Osteocyte (in vitro differentiated cells): ENCODE measurements around the gene RRP1. TPM values are rescaled to one million over a fixed set of nuclear protein-coding genes. Genes with fewer than 3 reads are reported as not detected.

ENCODE experiments used
- DNase-seq: peaks from one replicate; pipeline ENCODE4 v3.0.0; 2021; ENCODE audit warnings: mixed read lengths; ENCODE audit not compliant: unreplicated experiment; ENCODE audit errors: extremely low spot score
- H3K27ac Mint-ChIP-seq: one replicate; pipeline ENCODE4 v1.8.0; 2021; ENCODE audit warnings: mild to moderate bottlenecking, mixed read lengths; ENCODE audit not compliant: unreplicated experiment
- H3K27me3 Mint-ChIP-seq: one replicate; pipeline ENCODE4 v1.8.0; 2021; ENCODE audit warnings: mixed read lengths; ENCODE audit not compliant: unreplicated experiment
- H3K36me3 Mint-ChIP-seq: one replicate; pipeline ENCODE4 v1.8.0; 2021; ENCODE audit warnings: mixed read lengths; ENCODE audit not compliant: unreplicated experiment
- H3K4me1 Mint-ChIP-seq: one replicate; pipeline ENCODE4 v1.8.0; 2021; ENCODE audit warnings: mixed read lengths; ENCODE audit not compliant: unreplicated experiment
- H3K4me3 Mint-ChIP-seq: one replicate; pipeline ENCODE4 v1.8.0; 2021; ENCODE audit warnings: mild to moderate bottlenecking, moderate library complexity, mixed read lengths; ENCODE audit not compliant: unreplicated experiment
- H3K9me3 Mint-ChIP-seq: one replicate; pipeline ENCODE4 v1.8.0; 2021; ENCODE audit warnings: mixed read lengths; ENCODE audit not compliant: unreplicated experiment
- CTCF ChIP-seq: fragments of 200-600 bp; sonication (generic); IDR thresholded peaks from 2 replicates; pipeline ENCODE4 v1.5.0; 2021; ENCODE audit warnings: antibody characterized with exemption, mild to moderate bottlenecking, moderate library complexity
- total RNA-seq: library from RNA; stranded (reverse); gene quantifications from 2 replicates; pipeline ENCODE4 v1.2.1, GENCODE V29; 2021

The RRP1 gene
- total RNA-seq, 1 donor from 2014 or later: 22.8 TPM

GRCh38 chr21:43846430-43846829 is 57.1 kb downstream of the RRP1 start:
- no peak overlapping the region for H3K27ac Mint-ChIP-seq
- no peak for TF ChIP-seq CTCF
- H3K4me3 Mint-ChIP-seq: no peak overlapping the region
- DNase-seq: no peak
- H3K27me3 Mint-ChIP-seq: peaks cover 14% of the 10 kb centered on the region
- no peaks in the 10 kb centered on the region for H3K4me1 Mint-ChIP-seq
- no peaks in the 10 kb centered on the region for H3K36me3 Mint-ChIP-seq
- H3K9me3 Mint-ChIP-seq: no peaks in the 10 kb centered on the region

- TF ChIP-seq CTCF: no peak
- Mint-ChIP-seq H3K9me3 (no peaks in the 10 kb centered on the region), H3K27me3 (peaks cover 14% of the 10 kb centered on the region), H3K4me3 (no peak overlapping the region), H3K36me3 (no peaks in the 10 kb centered on the region), H3K4me1 (no peaks in the 10 kb centered on the region), H3K27ac (no peak overlapping the region)
- DNase-seq: no peak
Observed at GRCh38 chr21:43847301-43847700, 57.9 kb downstream of the RRP1 start.

GRCh38 chr21:43848771-43849170 is 59.4 kb downstream of the RRP1 start:
- Mint-ChIP-seq H3K27me3 (peaks cover 14% of the 10 kb centered on the region), H3K36me3 (no peaks in the 10 kb centered on the region), H3K9me3 (no peaks in the 10 kb centered on the region), H3K27ac (no peak overlapping the region), H3K4me1 (no peaks in the 10 kb centered on the region), H3K4me3 (no peak overlapping the region)
- TF ChIP-seq CTCF: no peak
- DNase-seq: no peak

GRCh38 chr21:43849532-43850299 is 60.3 kb downstream of the RRP1 start:
- Mint-ChIP-seq H3K4me3 (no peak overlapping the region), H3K36me3 (no peaks in the 10 kb centered on the region), H3K4me1 (no peaks in the 10 kb centered on the region), H3K9me3 (no peaks in the 10 kb centered on the region), H3K27me3 (peaks cover 14% of the 10 kb centered on the region), H3K27ac (no peak overlapping the region)
- no peak for TF ChIP-seq CTCF
- DNase-seq: no peak

- no peak for TF ChIP-seq CTCF
- H3K27ac Mint-ChIP-seq: no peak overlapping the region
- H3K4me3 Mint-ChIP-seq: no peak overlapping the region
- no peaks in the 10 kb centered on the region for H3K36me3 Mint-ChIP-seq
- H3K27me3 Mint-ChIP-seq: peaks cover 14% of the 10 kb centered on the region
- DNase-seq: no peak
- no peaks in the 10 kb centered on the region for H3K4me1 Mint-ChIP-seq
- no peaks in the 10 kb centered on the region for H3K9me3 Mint-ChIP-seq
Observed at GRCh38 chr21:43850728-43851295, 61.4 kb downstream of the RRP1 start.
